Osteocyte (in vitro differentiated cells): ENCODE measurements around the gene ARAP1. TPM values are rescaled to one million over a fixed set of nuclear protein-coding genes. Genes with fewer than 3 reads are reported as not detected.

Experiments
- DNase-seq: peaks from one replicate; pipeline ENCODE4 v3.0.0; 2021; ENCODE audit warnings: mixed read lengths; ENCODE audit not compliant: unreplicated experiment; ENCODE audit errors: extremely low spot score
- H3K27ac Mint-ChIP-seq: one replicate; pipeline ENCODE4 v1.8.0; 2021; ENCODE audit warnings: mild to moderate bottlenecking, mixed read lengths; ENCODE audit not compliant: unreplicated experiment
- H3K27me3 Mint-ChIP-seq: one replicate; pipeline ENCODE4 v1.8.0; 2021; ENCODE audit warnings: mixed read lengths; ENCODE audit not compliant: unreplicated experiment
- H3K36me3 Mint-ChIP-seq: one replicate; pipeline ENCODE4 v1.8.0; 2021; ENCODE audit warnings: mixed read lengths; ENCODE audit not compliant: unreplicated experiment
- H3K4me1 Mint-ChIP-seq: one replicate; pipeline ENCODE4 v1.8.0; 2021; ENCODE audit warnings: mixed read lengths; ENCODE audit not compliant: unreplicated experiment
- H3K4me3 Mint-ChIP-seq: one replicate; pipeline ENCODE4 v1.8.0; 2021; ENCODE audit warnings: mild to moderate bottlenecking, moderate library complexity, mixed read lengths; ENCODE audit not compliant: unreplicated experiment
- H3K9me3 Mint-ChIP-seq: one replicate; pipeline ENCODE4 v1.8.0; 2021; ENCODE audit warnings: mixed read lengths; ENCODE audit not compliant: unreplicated experiment
- CTCF ChIP-seq: fragments of 200-600 bp; sonication (generic); IDR thresholded peaks from 2 replicates; pipeline ENCODE4 v1.5.0; 2021; ENCODE audit warnings: antibody characterized with exemption, mild to moderate bottlenecking, moderate library complexity
- total RNA-seq: library from RNA; stranded (reverse); gene quantifications from 2 replicates; pipeline ENCODE4 v1.2.1, GENCODE V29; 2021

ARAP1 gene
- total RNA-seq, 1 donor from 2014 or later = 64.2 TPM

- DNase-seq = no peak
- TF ChIP-seq CTCF = no peak
- Mint-ChIP-seq H3K9me3 (no peaks in the 10 kb centered on the region), H3K36me3 (no peaks in the 10 kb centered on the region), H3K4me3 (no peak overlapping the region), H3K4me1 (peaks cover 18% of the 10 kb centered on the region), H3K27ac (no peak overlapping the region), H3K27me3 (no peaks in the 10 kb centered on the region)
Measured at GRCh38 chr11:72745925-72746550, 6.2 kb downstream of the ARAP1 start.

- Mint-ChIP-seq H3K27ac (no peak overlapping the region), H3K9me3 (no peaks in the 10 kb centered on the region), H3K4me1 (peaks cover 22% of the 10 kb centered on the region), H3K4me3 (no peak overlapping the region), H3K27me3 (no peaks in the 10 kb centered on the region), H3K36me3 (no peaks in the 10 kb centered on the region)
- no peak for DNase-seq
- no peak for TF ChIP-seq CTCF
Measured at GRCh38 chr11:72745511-72745910, 6.7 kb downstream of the ARAP1 start.

- Mint-ChIP-seq H3K4me3 (no peak overlapping the region), H3K27me3 (no peaks in the 10 kb centered on the region), H3K9me3 (no peaks in the 10 kb centered on the region), H3K36me3 (no peaks in the 10 kb centered on the region), H3K4me1 (peaks cover 31% of the 10 kb centered on the region), H3K27ac (no peak overlapping the region)
- no peak for TF ChIP-seq CTCF
- DNase-seq = no peak
Measured at GRCh38 chr11:72744474-72744873, 7.7 kb downstream of the ARAP1 start.

- H3K27me3 Mint-ChIP-seq = no peaks in the 10 kb centered on the region
- no peaks in the 10 kb centered on the region for H3K9me3 Mint-ChIP-seq
- no peak for DNase-seq
- no peaks in the 10 kb centered on the region for H3K36me3 Mint-ChIP-seq
- no peak for TF ChIP-seq CTCF
- H3K27ac Mint-ChIP-seq = no peak overlapping the region
- H3K4me1 Mint-ChIP-seq = peaks cover 32% of the 10 kb centered on the region
- H3K4me3 Mint-ChIP-seq = no peak overlapping the region
Measured at GRCh38 chr11:72743321-72744221, 8.6 kb downstream of the ARAP1 start.
